Chondrocyte (in vitro differentiated cells): ENCODE data around the gene CDKN2C. TPM values are rescaled to one million over a fixed set of nuclear protein-coding genes. Genes with fewer than 3 reads are reported as not detected.

Source experiments
- DNase-seq: peaks from one replicate; pipeline ENCODE4 v3.0.0; 2021; ENCODE audit warnings: mixed read lengths, low spot score
- H3K27ac Mint-ChIP-seq: one replicate; pipeline ENCODE4 v1.8.0; 2021; ENCODE audit warnings: mild to moderate bottlenecking, moderate library complexity, mixed read lengths; ENCODE audit not compliant: unreplicated experiment
- H3K27me3 Mint-ChIP-seq: 2 replicates; pipeline ENCODE4 v1.8.0; 2021; ENCODE audit warnings: low read depth, mixed read lengths
- H3K36me3 Mint-ChIP-seq: 2 replicates; pipeline ENCODE4 v1.8.0; 2021; ENCODE audit warnings: low read depth, mixed read lengths
- H3K4me1 Mint-ChIP-seq: 2 replicates; pipeline ENCODE4 v1.8.0; 2021; ENCODE audit warnings: low read depth, mild to moderate bottlenecking, mixed read lengths
- H3K4me3 Mint-ChIP-seq: one replicate; pipeline ENCODE4 v1.8.0; 2021; ENCODE audit warnings: mild to moderate bottlenecking, moderate library complexity, mixed read lengths; ENCODE audit not compliant: unreplicated experiment
- H3K9me3 Mint-ChIP-seq: 2 replicates; pipeline ENCODE4 v1.8.0; 2021; ENCODE audit warnings: low read depth, mixed read lengths
- CTCF ChIP-seq: fragments of 200-600 bp; sonication (generic); IDR thresholded peaks from 2 replicates; pipeline ENCODE4 v1.5.0; 2021; ENCODE audit warnings: antibody characterized with exemption, mild to moderate bottlenecking, moderate library complexity
- total RNA-seq: library from RNA; stranded (reverse); gene quantifications from 3 replicates; pipeline ENCODE4 v1.2.1, GENCODE V29; 2021

CDKN2C gene
- total RNA-seq, 1 donor from 2014 or later: 5.2 TPM

- Mint-ChIP-seq H3K27me3 (peaks cover 13% of the 10 kb centered on the region), H3K9me3 (no peaks in the 10 kb centered on the region), H3K27ac (no peak overlapping the region), H3K4me3 (no peak overlapping the region), H3K36me3 (peaks cover 1% of the 10 kb centered on the region), H3K4me1 (peaks cover 22% of the 10 kb centered on the region)
- TF ChIP-seq CTCF: no peak
- no peak for DNase-seq
These were observed 2.7 kb downstream of the CDKN2C start for GRCh38 chr1:50972766-50973165.

DNA sequence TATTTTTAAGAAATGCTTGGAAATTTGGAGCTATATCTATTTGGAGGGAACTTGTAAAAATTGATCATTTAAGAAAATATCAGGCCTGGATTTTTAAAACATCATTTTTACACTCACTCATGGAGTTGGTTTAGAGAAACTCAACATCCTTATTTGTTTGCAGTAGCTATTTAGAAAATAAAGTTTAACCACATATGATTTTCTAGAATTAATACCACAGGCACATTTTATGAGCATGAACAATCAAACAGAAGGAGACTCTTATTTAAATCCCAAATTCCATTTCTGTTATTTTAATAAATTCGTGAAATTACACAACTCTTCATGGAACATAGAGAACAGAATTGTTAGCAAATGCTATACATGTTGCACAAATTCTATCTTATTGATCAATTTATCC lies 3.2 kb downstream of the CDKN2C start:
- Mint-ChIP-seq H3K27me3 (peaks cover 13% of the 10 kb centered on the region), H3K4me3 (no peak overlapping the region), H3K27ac (no peak overlapping the region), H3K9me3 (no peaks in the 10 kb centered on the region), H3K36me3 (peaks cover 1% of the 10 kb centered on the region), H3K4me1 (peaks cover 22% of the 10 kb centered on the region)
- no peak for TF ChIP-seq CTCF
- no peak for DNase-seq

DNA sequence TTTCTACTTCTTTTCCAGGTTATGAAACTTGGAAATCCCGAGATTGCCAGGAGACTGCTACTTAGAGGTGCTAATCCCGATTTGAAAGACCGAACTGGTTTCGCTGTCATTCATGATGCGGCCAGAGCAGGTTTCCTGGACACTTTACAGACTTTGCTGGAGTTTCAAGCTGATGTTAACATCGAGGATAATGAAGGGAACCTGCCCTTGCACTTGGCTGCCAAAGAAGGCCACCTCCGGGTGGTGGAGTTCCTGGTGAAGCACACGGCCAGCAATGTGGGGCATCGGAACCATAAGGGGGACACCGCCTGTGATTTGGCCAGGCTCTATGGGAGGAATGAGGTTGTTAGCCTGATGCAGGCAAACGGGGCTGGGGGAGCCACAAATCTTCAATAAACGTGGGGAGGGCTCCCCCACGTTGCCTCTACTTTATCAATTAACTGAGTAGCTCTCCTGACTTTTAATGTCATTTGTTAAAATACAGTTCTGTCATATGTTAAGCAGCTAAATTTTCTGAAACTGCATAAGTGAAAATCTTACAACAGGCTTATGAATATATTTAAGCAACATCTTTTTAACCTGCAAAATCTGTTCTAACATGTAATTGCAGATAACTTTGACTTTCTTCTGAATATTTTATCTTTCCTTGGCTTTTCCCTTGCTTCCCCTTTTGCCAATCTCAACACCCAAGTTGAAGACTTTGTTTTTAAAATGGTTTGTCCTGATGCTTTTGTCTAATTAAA lies 4.0 kb downstream of the CDKN2C start:
- H3K36me3 Mint-ChIP-seq: peaks cover 1% of the 10 kb centered on the region
- peaks cover 27% of the 10 kb centered on the region for H3K4me1 Mint-ChIP-seq
- H3K27ac Mint-ChIP-seq: no peak overlapping the region
- no peak for TF ChIP-seq CTCF
- peaks cover 19% of the 10 kb centered on the region for H3K27me3 Mint-ChIP-seq
- no peak overlapping the region for H3K4me3 Mint-ChIP-seq
- H3K9me3 Mint-ChIP-seq: no peaks in the 10 kb centered on the region
- no peak for DNase-seq

- no peak for DNase-seq
- Mint-ChIP-seq H3K4me3 (no peak overlapping the region), H3K9me3 (no peaks in the 10 kb centered on the region), H3K27ac (no peak overlapping the region), H3K27me3 (peaks cover 24% of the 10 kb centered on the region), H3K36me3 (peaks cover 1% of the 10 kb centered on the region), H3K4me1 (peaks cover 27% of the 10 kb centered on the region)
- TF ChIP-seq CTCF: no peak
These were observed 4.5 kb downstream of the CDKN2C start for GRCh38 chr1:50974618-50974935.

DNA sequence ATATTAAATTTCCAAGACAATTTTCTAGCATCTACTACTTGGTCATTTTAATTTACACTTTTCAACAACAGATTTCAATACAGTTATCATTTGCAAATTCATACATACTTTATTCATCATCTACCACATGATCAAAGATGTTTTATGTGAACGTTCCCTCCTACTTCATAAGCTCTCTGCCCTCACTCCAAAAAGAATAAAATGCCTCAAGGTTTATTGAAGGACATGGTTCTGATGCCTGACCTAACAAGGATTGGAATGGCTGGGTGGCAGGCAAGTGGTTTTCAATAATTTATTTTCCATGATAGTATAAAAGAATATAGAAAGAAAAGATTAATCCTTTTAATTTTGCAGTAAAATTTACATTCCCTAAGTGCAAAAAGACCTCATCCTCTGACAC lies 5.4 kb downstream of the CDKN2C start:
- no peak overlapping the region for H3K4me3 Mint-ChIP-seq
- no peaks in the 10 kb centered on the region for H3K9me3 Mint-ChIP-seq
- peaks cover 23% of the 10 kb centered on the region for H3K4me1 Mint-ChIP-seq
- H3K27me3 Mint-ChIP-seq: peaks cover 29% of the 10 kb centered on the region
- H3K36me3 Mint-ChIP-seq: peaks cover 1% of the 10 kb centered on the region
- H3K27ac Mint-ChIP-seq: no peak overlapping the region
- no peak for TF ChIP-seq CTCF
- DNase-seq: no peak
